ENCODE results near the gene SRGAP1. TPM values are rescaled to one million over a fixed set of nuclear protein-coding genes. Genes with fewer than 3 reads are reported as not detected.
A peak's percentile ranks its signal among the peaks of the same experiment; 100 is the strongest.

Gene SRGAP1
- total and polyA plus RNA-seq, 8 donors, result 0.70 to 37.9 (median 9.8) TPM

DNA sequence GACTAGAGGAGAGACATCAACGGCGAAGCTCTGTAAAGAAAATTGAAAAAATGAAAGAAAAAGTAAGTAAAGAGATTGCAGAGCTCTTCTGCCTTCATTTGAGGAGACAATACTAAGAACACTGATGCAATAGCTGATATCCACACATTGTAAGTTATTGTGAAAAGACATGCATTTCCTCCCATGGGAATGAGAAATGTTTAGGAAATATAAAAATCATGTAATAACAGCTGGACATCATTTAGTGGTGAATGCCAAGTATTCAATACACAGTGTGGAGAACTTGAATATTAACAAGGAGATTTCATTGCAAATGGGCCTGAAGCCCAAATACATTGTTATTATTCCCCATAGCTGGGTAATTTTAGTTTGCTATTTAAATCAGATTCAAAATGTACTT lies 198.4 kb downstream of the SRGAP1 start:
- H3K27me3 ChIP-seq, result no peaks in the 10 kb centered on the region
- intact Hi-C loops (cut with DNase I; ENCODE audit: low total_unique reads), result no loop called here
- H3K27ac ChIP-seq, result no peak overlapping the region
- H3K9me3 ChIP-seq, result no peaks in the 10 kb centered on the region
- TF ChIP-seq CTCF (IDR thresholded peaks at IDR 0.05), result no peak
- no peak for TF ChIP-seq POLR2AphosphoS5 (IDR thresholded peaks at IDR 0.05)
- no peak for TF ChIP-seq POLR2A (IDR thresholded peaks at IDR 0.05)
- no peak for TF ChIP-seq EP300 (IDR thresholded peaks at IDR 0.05)
- DNase-seq, result peak in 1 of 2 donors; percentile 61
- 83 to 95% (median 85%) methylated on average over 2 of the region's 2 CpGs for WGBS, 5 donors
- H3K4me3 ChIP-seq, result no peak overlapping the region
- H3K36me3 ChIP-seq, result no peaks in the 10 kb centered on the region
- peaks cover 0 to 30% (median 11%) of the 10 kb centered on the region in 4 donors for H3K4me1 ChIP-seq

DNA sequence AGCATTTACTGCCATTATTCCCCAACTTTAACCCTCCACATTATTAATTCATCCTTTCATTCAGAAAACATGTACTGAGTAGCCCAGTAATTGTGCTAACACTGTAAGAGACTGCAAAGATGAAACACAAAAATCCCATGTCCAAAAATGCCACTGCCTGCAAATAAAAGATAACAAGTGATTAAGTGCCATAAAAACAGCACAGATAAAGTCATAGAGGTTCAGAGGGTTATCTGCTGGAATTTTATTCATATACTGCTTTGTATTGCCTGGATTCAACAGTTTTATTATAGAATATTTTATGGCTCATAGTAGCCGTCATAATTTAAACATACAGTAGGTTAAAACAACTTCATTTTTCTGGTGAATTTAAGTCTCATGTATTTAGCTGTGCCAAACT lies 199.7 kb downstream of the SRGAP1 start:
- Histone ChIP-seq H3K27ac (no peak overlapping the region), H3K4me3 (no peak overlapping the region), H3K36me3 (peaks cover 0 to 4% (median 0%) of the 10 kb centered on the region in 4 donors), H3K4me1 (peaks cover 0 to 22% (median 7%) of the 10 kb centered on the region in 4 donors), H3K27me3 (no peaks in the 10 kb centered on the region), H3K9me3 (no peaks in the 10 kb centered on the region)
- TF ChIP-seq EP300 (IDR thresholded peaks at IDR 0.05) (no peak), POLR2A (IDR thresholded peaks at IDR 0.05) (no peak), CTCF (IDR thresholded peaks at IDR 0.05) (no peak), POLR2AphosphoS5 (IDR thresholded peaks at IDR 0.05) (no peak)
- intact Hi-C loops (cut with DNase I; ENCODE audit: low total_unique reads), result no loop called here
- no peak for DNase-seq
- WGBS, 5 donors, result 42 to 66% (median 50%) methylated on average over 1 of the region's 1 CpG

DNA sequence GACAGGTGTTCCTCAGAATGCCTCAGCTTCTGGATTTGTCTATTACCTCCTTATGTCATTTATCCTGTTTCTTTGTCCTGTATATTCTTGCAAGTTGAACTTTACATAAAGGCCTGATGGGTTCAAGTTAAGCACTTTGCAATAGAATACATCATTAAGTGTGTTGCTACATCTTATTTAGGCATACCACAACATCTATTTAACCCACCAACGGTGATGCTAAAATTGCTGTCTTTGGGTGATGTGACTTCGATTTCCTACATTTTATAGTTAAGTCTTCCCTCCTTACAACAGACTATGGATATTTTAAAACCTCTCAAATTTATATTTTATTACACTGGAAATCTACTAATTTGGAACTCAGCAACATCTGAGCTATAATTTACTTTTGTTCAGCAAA lies 206.6 kb downstream of the SRGAP1 start:
- intact Hi-C loops (cut with DNase I; ENCODE audit: low total_unique reads), result no loop called here
- 40 to 72% (median 44%) methylated on average over 2 of the region's 2 CpGs for WGBS, 5 donors
- no peak for DNase-seq
- Histone ChIP-seq H3K36me3 (peaks cover 0 to 12% (median 3%) of the 10 kb centered on the region in 4 donors), H3K27me3 (no peaks in the 10 kb centered on the region), H3K4me1 (no peaks in the 10 kb centered on the region), H3K27ac (no peak overlapping the region), H3K9me3 (no peaks in the 10 kb centered on the region), H3K4me3 (no peak overlapping the region)
- TF ChIP-seq POLR2A (IDR thresholded peaks at IDR 0.05) (no peak), CTCF (IDR thresholded peaks at IDR 0.05) (no peak), POLR2AphosphoS5 (IDR thresholded peaks at IDR 0.05) (no peak), EP300 (IDR thresholded peaks at IDR 0.05) (no peak)

DNA sequence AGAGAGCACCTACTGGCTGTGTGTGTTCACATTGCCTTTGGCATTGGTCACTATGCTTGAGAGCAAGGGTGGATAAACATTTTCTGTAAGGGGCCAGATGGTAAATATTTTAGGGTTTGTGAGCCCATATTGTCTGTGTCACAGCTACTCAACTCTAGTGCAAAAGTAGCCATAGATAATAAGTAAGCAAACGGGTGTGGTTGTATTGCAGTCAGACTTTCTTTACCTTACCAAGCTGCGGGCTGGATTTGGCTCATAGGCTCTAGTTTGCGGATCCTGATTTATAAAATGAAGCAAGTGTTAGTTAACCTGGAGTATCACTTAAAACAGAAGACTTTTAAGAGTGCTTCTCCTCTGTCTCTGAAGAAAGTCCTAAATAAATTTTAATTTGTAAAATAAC lies 208.6 kb downstream of the SRGAP1 start:
- H3K9me3 ChIP-seq, result no peaks in the 10 kb centered on the region
- 47 to 64% (median 55%) methylated on average over 3 of the region's 3 CpGs for WGBS, 5 donors
- TF ChIP-seq POLR2A (IDR thresholded peaks at IDR 0.05) (no peak), CTCF (IDR thresholded peaks at IDR 0.05) (no peak)
- no peaks in the 10 kb centered on the region for H3K27me3 ChIP-seq
- peaks cover 0 to 12% (median 3%) of the 10 kb centered on the region in 4 donors for H3K36me3 ChIP-seq
- no peak overlapping the region for H3K27ac ChIP-seq
- peaks cover 0 to 6% (median 0%) of the 10 kb centered on the region in 4 donors for H3K4me1 ChIP-seq
- DNase-seq, result no peak
- H3K4me3 ChIP-seq, result no peak overlapping the region
- intact Hi-C loops (cut with DNase I; ENCODE audit: low total_unique reads), result no loop called here

All from stomach (tissue), 9 donors.